H1 (cell line): ENCODE measurements around the gene CEP128. TPM values are rescaled to one million over a fixed set of nuclear protein-coding genes. Genes with fewer than 3 reads are reported as not detected.

ENCODE experiments used
- ATF3 ChIP-seq: IDR thresholded peaks from 2 replicates; pipeline ENCODE4 v1.6.1; 2011; ENCODE audit warnings: low read depth, mild to moderate bottlenecking, low read length; ENCODE audit not compliant: insufficient read depth
- CHD2 ChIP-seq: IDR thresholded peaks from 2 replicates; pipeline ENCODE4 v1.6.1; 2012; ENCODE audit warnings: low read length, improper control_type of control experiment
- CHD7 ChIP-seq: fragments of 300-600 bp; sonication (generic); IDR thresholded peaks from 2 replicates; pipeline ENCODE4 v1.7.1; 2012; ENCODE audit warnings: low read length, moderate library complexity, mild to moderate bottlenecking, inconsistent platforms; ENCODE audit not compliant: insufficient replicate concordance
- EZH2 ChIP-seq: fragments of 200-600 bp; sonication (generic); IDR thresholded peaks from 2 replicates; pipeline ENCODE4 v1.7.1; 2012; ENCODE audit warnings: low read depth, mild to moderate bottlenecking, moderate library complexity, low read length, inconsistent platforms; ENCODE audit not compliant: severe bottlenecking
- POLR2A ChIP-seq, 2 experiments: IDR thresholded peaks; 1 replicate in 1 of 2; 2 replicates in 1 of 2; pipeline ENCODE4 v1.6.1; 2011; ENCODE audit warnings: low read depth in 2 of 2, low read length in 2 of 2, mild to moderate bottlenecking in 2 of 2; ENCODE audit errors: control extremely low read depth in 1 of 2
- SIX5 ChIP-seq: IDR thresholded peaks from 2 replicates; pipeline ENCODE4 v1.6.1; 2011; ENCODE audit warnings: mild to moderate bottlenecking, low read depth, low read length
- TBP ChIP-seq: IDR thresholded peaks from 2 replicates; pipeline ENCODE4 v1.6.1; 2011; ENCODE audit warnings: low read depth, low read length, improper control_type of control experiment
- polyA plus RNA-seq, 7 experiments: library from polyadenylated mRNA; depleted of rRNA in 3 of 7; stranded (reverse) in 5 of 7; unstranded in 2 of 7; fragments of >200 nt in 5 of 7; fragments of 200-250 nt in 2 of 7; gene quantifications; 1 replicate in 5 of 7; 2 replicates in 1 of 7; 4 replicates in 1 of 7; pipeline versions ENCODE4 v1.2.1 to v1.2.3, GENCODE V29; 2011 to 2013; ENCODE audit warnings: missing spikeins in 2 of 7, mixed read lengths in 2 of 7
- total RNA-seq: library from RNA; stranded (reverse); fragmentation: NEBNext Ultra II Directional; extraction: Animal tissue kit (Norgen Biotek cat#: 25700); gene quantifications from 2 replicates; pipeline ENCODE4 v1.2.1, GENCODE V29; 2021

CEP128 gene
- total and polyA plus RNA-seq, 2 of the 8 experiments (the other 6 are each of a cell fraction or from before 2014, with no cell fraction given) = 1.9 to 17.0 TPM

GRCh38 chr14:80902608-80903007 lies 38.9 kb downstream of the CEP128 start (continued):
- no peak for TF ChIP-seq ATF3
- TF ChIP-seq TBP = no peak
- TF ChIP-seq POLR2A (IDR thresholded peaks at IDR 0.05; ENCODE audit: control extremely low read depth in 1 of 2, low read depth in 2 of 2, low read length in 2 of 2) = no peak
- TF ChIP-seq EZH2 = no peak
- TF ChIP-seq CHD2 = no peak
- TF ChIP-seq CHD7 = no peak
- TF ChIP-seq SIX5 = no peak
